HL-60 (cell line): Measurements from ENCODE around the gene TMEM132D.

Experiments used
- DNase-seq, 2 experiments: peaks; one replicate each; pipeline ENCODE4 v3.0.0-alpha.2; 2010 to 2020; ENCODE audit warnings: low read depth in 1 of 2, low spot score in 1 of 2
- H3K27ac ChIP-seq: fragments of 250-450 bp; sonication (Bioruptor Pico); replicated peaks from 2 replicates; pipeline ENCODE4 v1.5.1; 2020; ENCODE audit warnings: mild to moderate bottlenecking, moderate library complexity
- H3K27me3 ChIP-seq: fragments of 250-450 bp; sonication (Bioruptor Pico); 2 replicates; pipeline ENCODE4 v1.5.1; 2021; ENCODE audit warnings: mild to moderate bottlenecking, moderate library complexity; ENCODE audit not compliant: insufficient read depth, poor library complexity, severe bottlenecking
- H3K4me3 ChIP-seq: replicated peaks from 2 replicates; pipeline ENCODE4 v1.5.1; 2011; ENCODE audit warnings: mild to moderate bottlenecking, control low read depth, low read length; ENCODE audit not compliant: insufficient read depth
- CTCF ChIP-seq: IDR thresholded peaks from one replicate; pipeline ENCODE4 v1.5.1; 2011; ENCODE audit warnings: low read length, control low read depth, inconsistent platforms; ENCODE audit not compliant: insufficient read depth
- GABPA ChIP-seq: IDR thresholded peaks from 2 replicates; pipeline ENCODE4 v1.6.1; 2012; ENCODE audit warnings: low read depth
- POLR2AphosphoS5 ChIP-seq: IDR thresholded peaks from 2 replicates; pipeline ENCODE4 v1.6.1; 2012; ENCODE audit warnings: low read depth
- REST ChIP-seq: IDR thresholded peaks from 2 replicates; pipeline ENCODE4 v1.6.1; 2012; ENCODE audit warnings: low read depth; ENCODE audit not compliant: insufficient replicate concordance
- SPI1 ChIP-seq: IDR thresholded peaks from 2 replicates; pipeline ENCODE4 v1.6.1; 2012; ENCODE audit warnings: low read depth, mild to moderate bottlenecking, borderline replicate concordance

The TMEM132D gene

GRCh38 chr12:129332286-129332685, 571.5 kb downstream of the TMEM132D start:
- DNase-seq: no peak
- Histone ChIP-seq H3K27ac (no peak overlapping the region), H3K4me3 (no peak overlapping the region), H3K27me3 (no peaks in the 10 kb centered on the region)
- TF ChIP-seq GABPA: no peak

GRCh38 chr12:129331356-129332085, 572.3 kb downstream of the TMEM132D start:
- H3K27ac ChIP-seq: no peak overlapping the region
- TF ChIP-seq POLR2AphosphoS5 (no peak), CTCF (no peak), REST (no peak), SPI1 (no peak), GABPA (no peak)

GRCh38 chr12:129328235-129328634, 575.6 kb downstream of the TMEM132D start:
- no peak for TF ChIP-seq GABPA
- no peak for TF ChIP-seq CTCF
- no peak for TF ChIP-seq POLR2AphosphoS5
- TF ChIP-seq REST: no peak
- no peak for TF ChIP-seq SPI1
- H3K27me3 ChIP-seq: no peaks in the 10 kb centered on the region
- no peak overlapping the region for H3K27ac ChIP-seq
- no peak overlapping the region for H3K4me3 ChIP-seq
- no peak for DNase-seq

More at GRCh38 chr12:129331356-129332085, 572.3 kb downstream of the TMEM132D start:
- Histone ChIP-seq H3K4me3 (no peak overlapping the region), H3K27me3 (no peaks in the 10 kb centered on the region)
- no peak for DNase-seq

- Histone ChIP-seq H3K27ac (no peak overlapping the region), H3K27me3 (no peaks in the 10 kb centered on the region), H3K4me3 (no peak overlapping the region)
- no peak for TF ChIP-seq SPI1
- no peak for TF ChIP-seq GABPA
- TF ChIP-seq POLR2AphosphoS5: no peak
- no peak for TF ChIP-seq REST
- DNase-seq: no peak
These were observed 578.3 kb downstream of the TMEM132D start for GRCh38 chr12:129325566-129325965.
